GM21367 (cell line): Measurements from ENCODE around the gene FAM151A.

Experiments used
- ATAC-seq: cut with Tn5 transposase; IDR thresholded peaks from one replicate; pipeline ENCODE4 v1.9.1; 2021; ENCODE audit not compliant: unreplicated experiment

Gene FAM151A

DNA sequence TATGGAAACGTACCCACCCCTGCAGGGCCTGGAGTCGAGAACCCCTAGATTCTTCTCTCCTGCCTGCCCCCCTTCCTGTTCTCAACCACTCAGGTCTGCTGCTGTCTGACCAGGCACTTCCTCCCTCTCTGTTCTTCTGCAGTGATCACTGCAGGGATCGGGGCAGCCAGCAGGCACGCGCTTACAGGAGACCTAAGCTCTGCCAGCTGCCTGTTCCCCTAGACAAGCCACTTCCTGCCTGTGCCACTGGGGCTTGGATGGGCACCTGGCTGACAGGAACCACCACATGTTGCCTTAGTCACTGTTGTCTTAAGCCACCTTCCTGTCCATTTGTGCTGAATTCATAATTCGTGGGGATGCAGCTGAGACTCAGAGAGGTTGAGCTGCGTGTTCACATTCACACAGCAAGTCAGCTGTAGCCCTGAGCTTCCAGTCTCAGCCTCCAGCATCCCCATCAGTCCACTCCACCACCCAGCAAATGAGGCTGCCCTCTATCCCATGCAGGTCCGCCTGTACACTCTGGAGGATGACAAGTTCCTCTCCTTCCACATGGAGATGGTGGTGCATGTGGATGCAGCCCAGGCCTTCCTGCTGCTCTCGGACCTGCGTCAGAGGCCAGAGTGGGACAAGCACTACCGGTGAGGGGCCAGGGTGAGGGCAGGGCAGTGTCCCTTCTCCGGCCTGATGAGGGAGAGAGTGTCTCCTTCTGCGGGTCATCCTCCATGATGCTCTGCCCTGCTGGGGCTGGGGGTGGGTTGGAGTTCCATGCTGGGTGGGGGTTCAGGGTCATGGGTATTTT, 18.6 kb downstream of the FAM151A start:
- no peak for ATAC-seq

DNA sequence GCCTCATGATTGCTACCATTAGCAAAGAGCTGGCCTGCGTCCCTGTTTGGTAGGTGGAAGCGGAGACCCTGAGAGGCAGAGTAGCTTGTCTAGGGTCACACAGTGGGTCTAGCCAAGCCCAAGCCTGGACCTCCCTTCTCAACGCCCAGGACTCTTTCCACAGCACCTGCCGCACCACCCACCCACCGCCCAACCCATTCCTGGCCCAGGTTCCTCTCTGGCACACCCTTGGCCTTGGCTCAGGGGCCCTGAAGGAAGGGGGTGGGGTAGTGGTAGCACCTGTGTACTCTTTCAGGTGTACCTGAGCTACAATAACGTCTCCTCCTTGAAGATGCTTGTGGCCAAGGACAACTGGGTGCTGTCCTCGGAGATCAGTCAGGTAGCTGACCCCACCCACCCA, 19.3 kb downstream of the FAM151A start:
- no peak for ATAC-seq

DNA sequence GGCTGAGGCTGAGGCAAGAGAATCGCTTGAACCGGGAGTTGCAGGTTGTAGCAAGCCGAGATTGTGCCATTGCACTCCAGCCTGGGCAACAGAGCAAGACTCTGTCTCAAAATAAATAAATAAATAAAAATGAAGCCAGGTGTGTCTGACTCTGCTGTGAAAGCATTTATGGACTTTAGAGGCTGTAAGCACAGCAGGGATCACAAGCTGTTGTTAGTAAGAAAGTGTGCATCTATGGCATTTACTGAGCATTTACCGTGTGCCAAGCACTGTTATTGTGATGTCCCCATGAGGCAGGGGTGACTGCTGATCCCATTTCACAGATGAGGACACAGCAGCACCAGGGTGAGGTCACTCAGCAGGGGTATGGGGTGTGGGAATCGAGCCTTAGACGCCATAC, 20.1 kb downstream of the FAM151A start:
- ATAC-seq = no peak

DNA sequence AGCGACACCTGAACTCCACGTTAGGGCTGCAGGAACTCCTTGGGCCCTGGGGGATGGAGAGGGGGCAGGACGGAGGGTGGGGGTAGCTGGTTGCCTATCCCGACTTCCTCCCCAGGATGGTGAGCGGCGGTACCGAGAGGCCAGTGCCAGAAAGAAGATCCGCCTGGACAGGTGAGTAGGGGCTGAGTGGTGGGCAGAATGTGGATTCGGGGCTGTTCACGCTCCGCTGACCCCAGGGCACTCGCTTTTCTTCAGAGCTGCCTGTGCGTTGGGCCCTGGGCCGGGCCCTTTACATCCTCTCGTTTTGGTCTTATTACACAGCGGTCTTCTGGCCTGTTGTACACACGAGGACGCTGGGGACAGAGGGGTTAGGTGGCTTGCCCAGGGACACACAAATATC, 20.8 kb downstream of the FAM151A start:
- ATAC-seq = no peak

DNA sequence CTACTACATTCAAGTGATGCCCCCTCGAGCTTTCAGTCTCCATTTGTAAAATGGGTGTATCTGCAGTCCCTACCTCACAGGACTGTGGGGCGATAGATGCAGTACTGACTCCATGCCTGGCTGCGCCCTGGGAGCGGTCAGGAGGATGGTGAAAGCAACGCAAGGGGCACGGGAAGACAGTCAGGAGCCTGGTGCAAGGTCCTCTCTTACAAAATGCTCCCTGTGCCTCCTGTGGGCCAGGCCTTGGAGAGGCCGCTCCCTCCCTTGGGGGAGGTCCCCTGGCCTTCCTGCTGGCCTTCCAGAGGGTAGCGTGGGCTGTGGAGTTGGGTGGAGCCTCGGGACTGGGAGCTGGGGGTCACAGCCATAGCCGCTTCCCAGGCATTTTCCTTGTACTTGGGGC, 21.6 kb downstream of the FAM151A start:
- ATAC-seq = no peak

DNA sequence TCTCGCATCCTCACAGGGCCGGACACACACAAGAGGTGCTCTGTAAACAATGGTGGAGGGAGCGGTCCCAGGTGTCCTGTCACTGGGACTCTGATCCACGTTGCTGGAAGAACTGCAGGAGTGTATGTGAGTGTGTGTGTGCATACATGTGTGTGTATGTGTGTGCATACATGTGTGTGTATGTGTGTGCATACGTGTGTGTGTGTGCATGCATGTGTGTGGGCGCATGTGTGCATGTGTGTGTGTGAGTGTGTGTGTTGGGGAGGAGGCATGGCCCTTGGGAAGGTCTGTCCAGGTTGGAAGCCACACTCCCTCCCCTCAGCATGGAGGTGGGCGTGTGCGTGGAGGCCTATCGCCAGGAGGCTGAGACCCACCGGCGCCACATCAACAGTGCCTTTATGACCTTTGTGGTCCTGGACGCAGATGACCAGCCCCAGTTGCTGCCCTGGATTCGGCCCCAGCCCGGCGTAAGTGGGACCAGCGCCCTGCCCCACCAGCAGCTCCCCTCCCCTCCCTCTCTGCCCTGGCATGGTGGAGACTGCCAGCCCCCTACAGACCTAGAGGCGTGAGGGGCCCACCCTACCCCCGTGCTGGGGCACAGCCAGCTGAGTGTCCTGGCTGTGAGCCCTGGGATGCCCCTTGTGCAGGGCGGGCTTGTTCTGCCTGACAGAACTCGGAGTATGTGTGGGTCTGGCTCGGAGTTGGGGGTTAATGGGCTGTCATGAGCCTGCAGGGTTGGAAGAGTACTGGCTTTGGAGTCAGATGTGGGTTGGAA, 22.2 kb downstream of the FAM151A start:
- ATAC-seq = no peak

DNA sequence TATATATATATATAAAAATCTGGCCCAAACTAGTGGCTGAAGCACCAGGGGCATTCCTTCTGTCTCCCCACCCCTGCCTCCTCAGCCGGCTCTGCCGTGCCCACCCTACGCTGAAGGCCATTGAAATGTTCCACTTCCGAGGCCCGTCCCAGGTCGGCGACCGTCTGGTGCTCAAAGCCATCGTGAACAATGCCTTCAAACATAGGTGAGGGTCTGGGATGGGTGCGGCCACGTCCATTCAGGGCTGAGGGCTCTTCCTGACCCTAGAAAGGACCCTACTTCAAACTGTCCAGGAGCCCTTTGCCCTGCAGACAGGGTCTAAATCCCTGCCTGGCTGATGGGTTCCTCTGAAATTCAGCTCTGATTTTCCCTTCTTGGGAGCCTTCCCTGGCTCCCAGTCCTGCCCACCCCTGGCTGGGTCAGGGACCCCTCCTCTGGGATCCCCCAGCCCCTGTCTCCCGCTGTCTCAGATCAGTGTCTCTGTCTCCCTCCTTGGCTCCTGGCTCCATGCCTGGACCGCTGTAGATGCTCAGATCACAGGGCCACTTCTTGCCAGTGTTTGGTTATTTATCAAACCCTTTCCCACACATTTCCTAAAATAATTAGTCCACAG, 24.0 kb downstream of the FAM151A start:
- no peak for ATAC-seq

DNA sequence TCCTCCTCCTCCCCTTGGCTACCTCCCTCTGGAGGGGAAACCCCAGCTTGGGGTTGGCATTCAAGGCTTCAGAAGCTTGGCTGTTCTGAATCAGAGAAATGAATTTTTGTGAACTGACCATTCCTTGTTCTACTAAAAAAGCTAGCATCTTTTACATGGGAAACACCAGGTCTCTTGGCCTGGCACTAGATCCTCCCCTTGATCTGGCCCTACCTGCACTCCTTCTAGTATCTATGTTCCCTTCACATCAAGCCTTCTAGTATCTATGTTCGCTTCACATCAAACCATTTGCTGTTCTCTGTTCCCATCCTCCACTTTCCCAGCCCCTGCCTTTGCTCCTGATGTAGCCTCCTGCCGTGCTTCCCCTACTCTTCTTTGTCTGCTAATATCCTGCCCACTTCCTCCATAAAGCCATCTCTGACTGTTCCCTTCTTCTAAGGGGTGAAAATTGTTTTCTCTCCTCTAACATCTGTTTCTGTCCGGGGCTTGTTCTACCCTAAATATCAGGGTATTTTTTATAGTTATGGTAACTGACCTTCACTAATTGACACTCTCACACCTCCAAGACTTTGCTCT, 25.8 kb downstream of the FAM151A start:
- no peak for ATAC-seq

DNA sequence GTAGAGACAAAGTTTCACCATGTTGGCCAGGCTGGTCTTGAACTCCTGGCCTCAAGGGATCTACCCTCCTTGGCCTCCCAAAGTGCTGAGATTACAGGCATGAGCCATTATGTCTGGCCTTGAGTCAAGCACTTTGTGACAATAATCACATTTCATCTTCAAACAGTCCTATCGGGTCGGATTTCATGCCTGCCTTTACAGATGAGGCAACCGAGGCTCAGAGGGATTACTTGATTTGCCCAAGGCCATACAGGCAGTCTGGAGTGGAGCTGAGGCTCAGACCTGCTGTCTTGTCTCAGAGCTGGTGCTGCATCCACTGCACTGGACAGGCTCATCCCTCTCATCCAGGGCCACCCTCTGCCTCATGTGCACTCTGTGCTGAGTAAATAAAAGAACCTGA, 26.6 kb downstream of the FAM151A start:
- ATAC-seq = no peak

DNA sequence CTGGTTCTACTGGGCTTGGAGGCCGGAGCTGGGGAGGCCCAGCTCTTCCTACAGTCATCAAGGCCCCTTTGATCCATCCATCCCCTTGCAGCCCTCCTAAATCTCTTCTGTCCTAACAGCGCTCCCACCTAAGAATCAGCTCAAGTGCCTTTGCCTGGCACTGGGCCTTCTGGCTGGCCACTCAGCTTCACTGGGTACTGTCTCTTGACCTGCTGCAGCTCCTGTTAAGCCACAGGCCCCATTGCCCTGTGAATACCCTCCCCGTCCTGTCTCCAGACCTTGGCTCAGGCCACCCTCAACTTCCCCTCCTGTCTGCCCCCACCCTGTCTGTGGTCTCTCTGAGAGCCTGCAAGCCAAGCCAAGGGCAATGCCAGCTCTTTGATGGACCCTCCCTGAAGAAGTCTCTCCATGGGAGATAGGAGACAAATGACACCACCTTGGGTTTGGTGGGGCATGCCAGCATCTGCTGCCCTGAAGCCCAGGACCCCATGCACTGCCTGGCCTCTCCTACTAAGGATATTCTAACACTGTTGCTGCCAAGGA, 27.3 kb downstream of the FAM151A start:
- no peak for ATAC-seq

DNA sequence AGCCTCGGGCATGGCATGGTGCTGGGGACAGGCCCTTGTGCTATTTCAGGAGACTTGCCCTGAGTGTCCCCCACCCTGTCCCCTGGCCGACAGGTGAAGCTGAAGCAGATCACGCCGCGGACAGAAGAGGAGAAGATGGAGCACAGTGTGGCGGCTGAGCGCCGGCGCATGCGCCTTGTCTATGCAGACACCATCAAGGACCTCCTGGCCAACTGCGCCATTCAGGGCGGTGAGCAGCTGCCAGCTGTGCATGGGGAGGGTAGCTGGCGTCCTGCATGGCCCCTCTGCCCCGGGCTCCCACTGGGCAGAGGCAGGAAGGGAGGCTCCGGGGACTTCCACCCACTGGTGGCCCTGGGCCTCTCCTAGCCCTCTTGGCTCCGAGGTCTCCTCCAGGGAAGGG, 28.9 kb downstream of the FAM151A start:
- no peak for ATAC-seq

DNA sequence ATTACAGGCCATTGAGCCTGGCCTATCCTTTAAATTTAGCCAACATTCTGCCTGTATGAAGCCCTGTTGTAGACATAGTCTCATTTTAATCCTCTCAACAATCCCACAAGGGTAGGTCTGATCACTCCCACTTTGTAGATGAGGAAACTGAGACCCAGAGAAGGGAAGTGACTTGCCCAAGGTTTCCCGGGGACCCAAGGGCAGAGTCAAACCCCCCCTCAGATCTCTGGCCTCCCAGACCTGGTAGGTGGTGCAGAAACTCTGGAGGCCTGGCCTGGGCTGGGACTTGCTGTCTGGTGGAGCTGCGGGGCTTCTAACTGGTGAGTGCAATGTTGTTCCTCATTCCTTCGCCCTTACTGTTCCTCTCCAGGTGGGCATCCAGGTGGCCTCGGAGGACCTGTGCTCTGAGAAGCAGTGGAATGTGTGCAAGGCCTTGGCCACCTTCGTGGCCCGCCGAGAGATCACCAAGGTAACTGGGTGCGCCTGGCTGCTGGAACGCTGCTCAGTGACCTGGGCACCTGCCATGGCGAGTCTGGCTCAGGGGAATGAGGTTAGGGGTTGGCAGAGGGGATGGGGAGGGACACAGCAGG, 29.7 kb downstream of the FAM151A start:
- ATAC-seq = no peak

DNA sequence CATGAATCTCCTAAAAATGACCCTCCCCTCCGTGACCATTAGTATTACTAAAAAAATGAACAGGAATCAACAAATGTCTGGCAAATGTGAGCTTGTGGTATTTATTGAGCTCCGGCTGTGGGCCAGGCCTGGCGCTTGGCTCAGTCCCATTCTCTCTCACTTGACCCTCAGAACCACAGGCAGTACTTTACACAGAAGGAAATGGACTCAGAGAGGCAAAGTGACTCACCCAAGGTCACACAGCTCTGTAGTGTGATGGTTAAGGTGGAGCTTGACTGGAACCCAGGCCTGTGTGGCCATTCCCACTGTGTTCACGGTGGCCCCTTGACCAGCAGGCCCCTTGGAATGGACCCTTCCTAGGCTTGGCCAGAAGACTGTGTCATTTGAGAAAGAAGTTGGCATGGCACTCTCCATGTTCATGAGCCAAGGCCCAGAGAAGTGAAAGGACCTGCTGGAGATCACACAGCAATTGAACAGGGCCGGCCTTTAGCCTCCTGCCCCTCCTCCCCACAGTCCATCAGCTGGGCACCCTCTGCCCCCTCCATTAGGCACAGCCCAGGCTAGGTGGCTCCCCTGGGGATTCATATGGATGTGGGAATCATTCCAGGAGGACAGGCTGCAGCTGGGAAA, 32.1 kb downstream of the FAM151A start:
- no peak for ATAC-seq

DNA sequence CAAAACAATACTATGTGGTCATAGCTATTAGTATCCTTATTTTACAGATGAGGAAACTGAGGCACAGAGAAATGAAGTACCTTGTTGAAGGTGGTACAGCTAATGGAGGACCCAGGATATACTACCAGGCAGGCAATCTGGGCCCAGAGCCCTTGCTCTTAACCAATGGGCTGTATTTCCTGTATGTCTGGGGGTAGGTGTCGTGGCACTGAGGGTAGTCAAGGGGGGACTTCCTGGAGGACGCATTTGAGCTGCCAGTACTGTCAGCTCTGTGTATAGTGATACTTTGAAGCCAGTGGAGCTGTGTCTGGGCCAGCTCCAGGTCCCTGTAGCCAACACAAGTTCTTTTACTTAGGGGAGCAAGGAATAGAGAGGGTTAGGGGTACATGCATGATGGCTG, 34.9 kb downstream of the FAM151A start:
- ATAC-seq = no peak

DNA sequence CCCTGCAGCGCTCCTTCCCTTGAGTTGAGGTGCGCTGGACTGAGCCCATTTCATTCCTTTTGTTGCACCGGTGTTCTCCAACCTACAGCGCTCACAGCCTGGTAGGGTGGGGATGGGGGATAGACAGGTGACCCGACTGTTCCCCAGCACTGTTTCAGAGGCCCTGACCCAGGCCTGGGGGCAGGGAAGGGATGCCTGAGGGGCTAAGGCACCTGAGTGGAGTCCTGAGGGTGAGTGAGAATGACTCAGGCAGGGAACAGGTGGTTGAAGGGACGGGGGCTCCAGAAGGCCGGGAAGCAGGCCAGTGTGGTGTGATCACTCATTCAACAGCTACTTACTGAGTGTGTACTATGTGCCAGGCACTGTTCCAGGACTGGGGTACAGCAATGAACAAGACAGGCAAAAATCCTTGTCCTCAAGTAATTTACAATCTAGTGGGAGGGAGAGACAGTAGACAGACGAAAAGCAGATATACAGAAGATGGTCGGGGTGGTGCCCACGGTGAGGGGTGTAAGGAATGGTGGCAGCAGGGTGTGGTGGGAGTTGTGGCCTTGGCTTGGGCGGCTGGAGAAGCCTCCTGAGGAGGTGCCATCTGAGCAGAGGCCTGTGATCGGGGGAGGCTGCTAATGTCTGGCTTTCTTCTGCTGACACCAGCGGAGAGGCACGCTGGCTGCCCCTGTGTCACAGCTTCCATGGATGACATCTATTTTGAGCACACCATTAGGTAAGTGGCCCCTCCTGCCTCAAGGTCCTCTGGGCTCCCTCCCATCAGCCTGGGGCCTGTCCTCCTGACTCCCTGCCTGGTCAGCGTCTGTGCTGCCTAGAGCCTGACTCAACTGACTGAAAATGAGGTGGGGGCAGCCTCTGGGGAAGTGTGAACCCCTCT, 37.9 kb downstream of the FAM151A start:
- no peak for ATAC-seq

DNA sequence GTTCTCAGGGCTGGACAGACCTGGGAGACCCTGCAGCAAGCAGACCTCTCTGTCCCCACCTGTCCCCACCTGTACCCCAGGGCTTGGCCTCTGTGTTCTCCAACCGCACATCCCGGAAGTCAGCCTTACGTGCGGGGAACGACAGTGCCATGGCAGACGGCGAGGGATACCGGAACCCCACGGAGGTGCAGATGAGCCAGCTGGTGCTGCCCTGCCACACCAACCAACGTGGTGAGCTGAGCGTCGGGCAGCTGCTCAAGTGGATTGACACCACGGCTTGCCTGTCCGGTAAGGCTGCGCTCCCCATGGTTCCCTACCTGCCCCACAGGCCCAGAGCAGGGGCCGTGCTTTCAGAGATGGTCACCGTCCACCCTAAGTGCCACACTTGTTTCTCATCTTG, 38.8 kb downstream of the FAM151A start:
- ATAC-seq = no peak

DNA sequence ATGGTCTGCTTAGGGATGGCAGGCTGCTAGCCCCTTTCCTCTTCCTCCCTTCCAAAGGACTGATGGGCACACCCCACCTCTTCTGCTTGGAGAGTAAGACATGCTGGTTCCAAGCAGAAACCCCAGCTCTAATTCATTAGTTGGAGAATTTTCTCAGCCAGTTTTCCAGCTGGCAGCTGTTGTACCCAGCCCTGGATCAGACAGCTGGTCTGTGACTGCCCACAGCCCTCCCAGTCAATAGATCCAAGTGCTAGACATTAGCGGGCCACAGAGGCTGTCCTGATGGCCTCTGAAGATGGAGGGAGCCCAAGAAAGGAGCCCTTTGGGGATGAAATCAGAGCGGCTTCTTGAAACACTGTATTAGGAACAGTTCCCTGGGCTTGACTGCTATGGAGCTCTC, 39.5 kb downstream of the FAM151A start:
- no peak for ATAC-seq

DNA sequence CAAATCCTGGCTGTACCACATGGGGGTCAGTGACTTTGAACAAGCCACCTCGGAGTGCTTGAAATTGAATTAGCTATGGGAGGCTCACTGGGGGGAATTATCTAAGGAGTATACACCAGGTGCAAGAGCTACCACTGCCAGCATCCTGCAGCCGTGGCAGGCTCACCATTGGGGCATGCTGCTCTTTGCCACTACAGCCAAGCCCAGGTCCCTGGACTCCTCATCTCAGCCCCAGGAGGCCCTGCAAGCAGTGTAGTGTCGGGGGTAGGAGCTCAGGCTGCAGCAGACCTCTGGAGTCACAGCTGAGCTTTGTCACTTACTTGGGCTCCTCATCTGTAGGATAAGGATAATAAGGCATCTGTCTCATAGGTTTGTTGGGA, 40.0 kb downstream of the FAM151A start:
- no peak for ATAC-seq

DNA sequence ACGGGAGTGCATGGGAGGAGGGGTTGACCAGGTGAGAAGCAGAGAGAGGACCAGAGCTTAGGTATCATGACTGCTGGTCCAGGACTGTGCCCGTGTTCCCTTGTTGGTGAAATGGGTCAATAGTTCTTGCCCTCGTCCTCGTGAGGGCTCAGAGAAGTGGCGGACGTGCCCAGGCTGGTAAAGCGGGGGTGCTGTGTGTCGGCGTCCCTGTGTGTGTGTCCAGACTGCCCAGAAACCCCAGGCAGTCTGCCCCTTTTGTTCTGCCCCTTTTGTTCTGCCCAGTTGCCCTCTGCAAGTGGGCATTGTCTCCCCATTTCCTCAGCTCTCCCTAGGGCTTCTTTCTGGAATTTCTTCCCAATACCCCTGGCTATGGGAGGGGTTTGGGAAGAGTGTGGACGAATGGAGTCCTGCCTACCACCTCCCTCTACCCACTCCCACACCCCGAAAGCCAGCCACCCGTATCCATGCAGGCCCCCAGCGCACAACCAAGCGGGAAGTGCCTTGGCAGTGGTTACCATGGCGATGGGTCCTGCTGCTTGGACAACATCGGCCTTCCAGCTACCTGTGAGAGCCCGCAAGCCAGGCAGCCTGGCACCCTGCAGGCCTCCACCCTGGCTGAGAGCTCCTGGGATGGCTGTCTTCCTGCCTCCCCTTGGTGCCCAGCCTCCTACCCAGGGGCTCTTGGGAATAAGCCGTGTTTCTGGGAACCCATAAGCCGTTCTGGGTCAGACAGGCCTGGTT, 40.6 kb downstream of the FAM151A start:
- ATAC-seq = no peak
